Neural cell (in vitro differentiated cells): Measurements from ENCODE around the gene NR5A1. TPM values are rescaled to one million over a fixed set of nuclear protein-coding genes. Genes with fewer than 3 reads are reported as not detected.

Experiments
- H2AFZ ChIP-seq: fragments of 200-600, 300-800 bp; sonication (generic), shearing (Covaris generic); 2 replicates; pipeline ENCODE4 v1.6.0; 2014; ENCODE audit warnings: low read depth, mild to moderate bottlenecking, antibody characterized with exemption, low read length, moderate library complexity
- H3F3A ChIP-seq: fragments of 200-600 bp; shearing (Covaris generic); 2 replicates; pipeline ENCODE4 v1.6.1; 2016; ENCODE audit warnings: mild to moderate bottlenecking, moderate library complexity, mixed read lengths, antibody characterized with exemption, low read length; ENCODE audit not compliant: insufficient read depth, poor library complexity, severe bottlenecking
- H3K27ac ChIP-seq: fragments of 200-600, 300-800 bp; sonication (generic), shearing (Covaris generic); 2 replicates; pipeline ENCODE4 v1.5.1; 2014; ENCODE audit warnings: mild to moderate bottlenecking, low read length, moderate library complexity
- H3K27me3 ChIP-seq: fragments of 300-800, 200-600 bp; sonication (generic), shearing (Covaris generic); 2 replicates; pipeline ENCODE4 v1.6.0; 2014; ENCODE audit warnings: mild to moderate bottlenecking, low read depth, low read length, moderate library complexity; ENCODE audit not compliant: insufficient read depth
- H3K36me3 ChIP-seq: fragments of 300-800, 200-600 bp; sonication (generic), shearing (Covaris generic); 2 replicates; pipeline ENCODE4 v1.5.1; 2014; ENCODE audit warnings: mild to moderate bottlenecking, antibody characterized with exemption, low read length, moderate library complexity; ENCODE audit not compliant: insufficient read depth
- H3K4me2 ChIP-seq: fragments of 300-800, 200-600 bp; sonication (generic), shearing (Covaris generic); 2 replicates; pipeline ENCODE4 v1.6.0; 2014; ENCODE audit warnings: mild to moderate bottlenecking, low read length
- H3K4me3 ChIP-seq: fragments of 300-800, 200-600 bp; sonication (generic), shearing (Covaris generic); 2 replicates; pipeline ENCODE4 v1.5.1; 2014; ENCODE audit warnings: mild to moderate bottlenecking, low read length, moderate library complexity
- H3K79me2 ChIP-seq: fragments of 200-600 bp; shearing (Covaris generic); replicated peaks from 2 replicates; pipeline ENCODE4 v1.6.0; 2014; ENCODE audit warnings: mild to moderate bottlenecking, low read length, moderate library complexity; ENCODE audit not compliant: insufficient read depth
- H3K9ac ChIP-seq: fragments of 300-800, 200-600 bp; sonication (generic), shearing (Covaris generic); 2 replicates; pipeline ENCODE4 v1.6.1; 2016; ENCODE audit warnings: mild to moderate bottlenecking, low read length, mixed read lengths
- H3K9me2 ChIP-seq: fragments of 200-600 bp; shearing (Covaris generic); 2 replicates; pipeline ENCODE4 v1.6.1; 2016; ENCODE audit warnings: mild to moderate bottlenecking, low read length, mixed read lengths; ENCODE audit not compliant: insufficient read depth
- H3K9me3 ChIP-seq: fragments of 200-600, 300-800 bp; sonication (generic), shearing (Covaris generic); 2 replicates; pipeline ENCODE4 v1.6.1; 2016; ENCODE audit warnings: mild to moderate bottlenecking, mixed run types, low read length, moderate library complexity, mixed read lengths
- H4K20me1 ChIP-seq: fragments of 200-600 bp; shearing (Covaris generic); 2 replicates; pipeline ENCODE4 v1.6.1; 2016; ENCODE audit warnings: mild to moderate bottlenecking, mixed run types; ENCODE audit not compliant: insufficient read depth
- CTCF ChIP-seq: fragments of 450-650 bp; IDR thresholded peaks from 2 replicates; pipeline ENCODE4 v1.5.1; 2014; ENCODE audit warnings: antibody characterized with exemption, mild to moderate bottlenecking, moderate library complexity; ENCODE audit not compliant: poor library complexity, severe bottlenecking
- EP300 ChIP-seq: fragments of 450-650 bp; conservative IDR thresholded peaks from 2 replicates; pipeline ENCODE4 v1.6.1; 2014; ENCODE audit warnings: antibody characterized with exemption, mild to moderate bottlenecking, moderate library complexity; ENCODE audit not compliant: poor library complexity, severe bottlenecking
- EZH2 ChIP-seq: fragments of 200-600, 300-800 bp; shearing (Covaris generic), sonication (generic); IDR thresholded peaks from 2 replicates; pipeline ENCODE4 v1.6.1; 2014; ENCODE audit warnings: antibody characterized with exemption, low read length, borderline replicate concordance, mild to moderate bottlenecking; ENCODE audit not compliant: insufficient read depth, poor library complexity, severe bottlenecking
- MXI1 ChIP-seq: fragments of 450-650 bp; conservative IDR thresholded peaks from 2 replicates; pipeline ENCODE4 v1.6.1; 2014; ENCODE audit warnings: antibody characterized with exemption, mild to moderate bottlenecking; ENCODE audit not compliant: poor library complexity, severe bottlenecking
- POLR2AphosphoS5 ChIP-seq: IDR thresholded peaks from 2 replicates; pipeline ENCODE4 v1.6.1; 2012
- RAD21 ChIP-seq: fragments of 450-650 bp; conservative IDR thresholded peaks from 2 replicates; pipeline ENCODE4 v1.6.1; 2014; ENCODE audit warnings: antibody characterized with exemption, mild to moderate bottlenecking, moderate library complexity
- REST ChIP-seq: IDR thresholded peaks from 2 replicates; pipeline ENCODE4 v1.6.1; 2012; ENCODE audit warnings: borderline replicate concordance
- SMC3 ChIP-seq: fragments of 450-650 bp; conservative IDR thresholded peaks from 2 replicates; pipeline ENCODE4 v1.6.1; 2014; ENCODE audit warnings: antibody characterized with exemption, mild to moderate bottlenecking, moderate library complexity; ENCODE audit not compliant: poor library complexity
- TAF1 ChIP-seq: IDR thresholded peaks from 2 replicates; pipeline ENCODE4 v1.6.1; 2012; ENCODE audit warnings: low read depth
- polyA plus RNA-seq: library from polyadenylated mRNA; depleted of rRNA; stranded (reverse); fragments of >200 nt; gene quantifications from 2 replicates; pipeline ENCODE4 v1.2.3, GENCODE V29; 2014

NR5A1 gene
- polyA plus RNA-seq, 1 donor from 2014 or later = 0.09 TPM

GRCh38 chr9:124453586-124454191, 53.5 kb downstream of the NR5A1 start:
- no peak overlapping the region for H2AFZ ChIP-seq
- H3K36me3 ChIP-seq = no peaks in the 10 kb centered on the region
- H3K4me2 ChIP-seq = no peak overlapping the region
- TF ChIP-seq EP300 (no peak), TAF1 (no peak), EZH2 (no peak), CTCF (no peak), RAD21 (no peak), REST (no peak), MXI1 (no peak), POLR2AphosphoS5 (no peak)
- no peaks in the 10 kb centered on the region for H3K9me3 ChIP-seq
- peaks cover 17% of the 10 kb centered on the region for H3K27me3 ChIP-seq
- H3K9ac ChIP-seq = no peak overlapping the region
- no peak overlapping the region for H3K27ac ChIP-seq
- H3K9me2 ChIP-seq = no peaks in the 10 kb centered on the region
- H3K4me3 ChIP-seq = no peak overlapping the region
- H3F3A ChIP-seq = no peaks in the 10 kb centered on the region
- no peaks in the 10 kb centered on the region for H4K20me1 ChIP-seq
- H3K79me2 ChIP-seq = no peaks in the 10 kb centered on the region

- Histone ChIP-seq H3K4me3 (no peak overlapping the region), H2AFZ (no peak overlapping the region)
Observed at GRCh38 chr9:124452841-124453585, 54.2 kb downstream of the NR5A1 start.

More at GRCh38 chr9:124452841-124453585, 54.2 kb downstream of the NR5A1 start:
- Histone ChIP-seq H3F3A (no peaks in the 10 kb centered on the region), H3K79me2 (no peaks in the 10 kb centered on the region), H3K27me3 (peaks cover 17% of the 10 kb centered on the region), H3K9ac (no peak overlapping the region), H4K20me1 (no peaks in the 10 kb centered on the region), H3K27ac (no peak overlapping the region), H3K36me3 (no peaks in the 10 kb centered on the region), H3K9me2 (no peaks in the 10 kb centered on the region), H3K4me2 (no peak overlapping the region), H3K9me3 (no peaks in the 10 kb centered on the region)
- no peak for TF ChIP-seq EZH2
- TF ChIP-seq TAF1 = no peak
- TF ChIP-seq MXI1 = no peak
- no peak for TF ChIP-seq CTCF
- no peak for TF ChIP-seq EP300
- TF ChIP-seq SMC3 = no peak
- TF ChIP-seq POLR2AphosphoS5 = no peak
- TF ChIP-seq REST = no peak
- no peak for TF ChIP-seq RAD21
